Measurements from ENCODE around the gene TBC1D2B.

The TBC1D2B gene

DNA sequence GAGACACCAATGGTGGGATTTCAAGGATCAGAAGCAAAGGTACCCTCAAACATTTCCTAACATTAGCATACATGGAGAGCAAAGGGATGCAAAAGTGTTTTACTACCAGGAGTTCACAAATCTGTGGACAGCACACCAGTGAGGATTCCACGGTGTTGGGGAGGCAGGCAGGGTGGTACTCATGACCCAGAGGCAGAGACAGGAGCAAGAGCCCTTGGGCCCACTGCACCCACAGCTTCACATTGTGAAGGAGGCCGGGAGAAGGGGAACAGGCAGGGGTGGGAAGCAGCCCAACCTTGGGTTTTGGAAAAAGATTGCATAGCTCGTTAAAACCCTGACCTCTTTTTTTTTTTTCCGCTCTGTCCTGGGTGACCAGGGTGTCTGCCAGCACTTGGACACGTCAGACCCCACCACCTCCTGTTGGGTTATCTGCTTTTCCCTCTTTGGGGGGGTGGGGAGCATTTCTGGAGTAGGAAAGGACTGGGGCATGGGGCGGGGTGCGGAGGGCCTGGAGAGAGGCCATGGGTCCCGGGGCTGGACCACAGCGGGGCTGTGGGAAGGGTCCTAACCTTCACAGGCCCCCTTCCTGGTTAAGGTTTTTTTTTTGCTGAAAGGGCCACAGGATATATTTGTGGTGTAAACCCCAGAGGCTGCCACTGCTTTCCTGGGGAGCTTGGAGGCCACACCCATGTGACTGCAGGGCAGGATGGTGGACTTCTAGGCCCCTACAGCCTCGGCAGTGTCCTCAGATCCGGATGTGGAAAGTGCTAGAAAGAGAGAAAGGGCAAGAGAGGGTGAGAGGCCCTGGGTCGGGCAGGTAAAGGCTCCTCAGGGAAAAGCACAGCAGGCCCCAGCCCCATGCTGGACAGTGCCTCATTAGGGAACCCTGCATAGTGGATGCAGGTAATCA is 27.3 kb upstream of the TBC1D2B start:
- DNase-seq (ENCODE audit: extremely low spot score) = no peak
- ChIA-PET CTCF (interaction anchor here (0.5 kb wide), 1 partner anchor 76 kb away, joined by 4 read pairs; no protein-coding TSS in a partner anchor), POLR2A (no interaction called here)
- TF ChIP-seq HDGF (IDR thresholded peaks at IDR 0.05; ENCODE audit: borderline replicate concordance) (no peak), FOXK2 (IDR thresholded peaks at IDR 0.05) (no peak), SP1 (IDR thresholded peaks at IDR 0.05) (no peak), SUZ12 (IDR thresholded peaks at IDR 0.05) (no peak), FOXA1 (IDR thresholded peaks at IDR 0.05) (no peak), BHLHE40 (IDR thresholded peaks at IDR 0.05; ENCODE audit: borderline replicate concordance) (no peak), ZNF384 (IDR thresholded peaks at IDR 0.05) (no peak), LEF1 (IDR thresholded peaks at IDR 0.05; ENCODE audit: borderline replicate concordance) (no peak), ARNT (IDR thresholded peaks at IDR 0.05) (no peak), TARDBP (IDR thresholded peaks at IDR 0.05) (no peak), ELF4 (IDR thresholded peaks at IDR 0.05) (no peak), L3MBTL2 (conservative IDR thresholded peaks at IDR 0.05) (no peak), NFRKB (IDR thresholded peaks at IDR 0.05) (no peak)
- TF ChIP-seq, protein P1, sequence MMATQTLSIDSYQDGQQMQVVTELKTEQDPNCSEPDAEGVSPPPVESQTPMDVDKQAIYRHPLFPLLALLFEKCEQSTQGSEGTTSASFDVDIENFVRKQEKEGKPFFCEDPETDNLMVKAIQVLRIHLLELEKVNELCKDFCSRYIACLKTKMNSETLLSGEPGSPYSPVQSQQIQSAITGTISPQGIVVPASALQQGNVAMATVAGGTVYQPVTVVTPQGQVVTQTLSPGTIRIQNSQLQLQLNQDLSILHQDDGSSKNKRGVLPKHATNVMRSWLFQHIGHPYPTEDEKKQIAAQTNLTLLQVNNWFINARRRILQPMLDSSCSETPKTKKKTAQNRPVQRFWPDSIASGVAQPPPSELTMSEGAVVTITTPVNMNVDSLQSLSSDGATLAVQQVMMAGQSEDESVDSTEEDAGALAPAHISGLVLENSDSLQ (IDR thresholded peaks at IDR 0.05) = no peak

DNA sequence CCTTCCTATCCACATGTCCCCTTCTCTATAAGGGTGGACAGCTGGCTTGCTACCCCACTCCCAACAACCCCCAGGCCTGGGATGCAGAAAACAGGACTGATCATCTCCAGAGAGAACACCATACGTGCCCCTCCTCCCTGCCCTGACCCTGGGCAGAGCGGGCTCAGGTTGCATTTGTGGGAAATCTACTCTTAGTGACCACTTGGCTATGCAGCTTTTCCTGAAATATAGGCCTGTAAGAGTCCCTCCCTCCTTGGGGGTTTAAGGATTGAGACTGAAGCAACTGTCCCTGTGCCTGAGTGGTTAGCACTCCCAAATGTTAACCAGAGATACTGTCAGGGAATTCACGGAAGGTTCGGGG is 26.6 kb upstream of the TBC1D2B start:
- TF ChIP-seq SP1 (IDR thresholded peaks at IDR 0.05) (no peak), ZNF384 (IDR thresholded peaks at IDR 0.05) (no peak), SUZ12 (IDR thresholded peaks at IDR 0.05) (no peak), NFRKB (IDR thresholded peaks at IDR 0.05) (no peak), LEF1 (IDR thresholded peaks at IDR 0.05; ENCODE audit: borderline replicate concordance) (no peak), ELF4 (IDR thresholded peaks at IDR 0.05) (no peak), TARDBP (IDR thresholded peaks at IDR 0.05) (no peak)
- TF ChIP-seq, protein P1 (IDR thresholded peaks at IDR 0.05) = no peak
- POLR2A ChIA-PET = no interaction called here
- no peak for DNase-seq (ENCODE audit: extremely low spot score)
- CTCF ChIA-PET = interaction anchor here (0.5 to 1.1 kb wide), 2 partner anchors 22 to 77 kb away, joined by 4 read pairs; no protein-coding TSS in a partner anchor

DNA sequence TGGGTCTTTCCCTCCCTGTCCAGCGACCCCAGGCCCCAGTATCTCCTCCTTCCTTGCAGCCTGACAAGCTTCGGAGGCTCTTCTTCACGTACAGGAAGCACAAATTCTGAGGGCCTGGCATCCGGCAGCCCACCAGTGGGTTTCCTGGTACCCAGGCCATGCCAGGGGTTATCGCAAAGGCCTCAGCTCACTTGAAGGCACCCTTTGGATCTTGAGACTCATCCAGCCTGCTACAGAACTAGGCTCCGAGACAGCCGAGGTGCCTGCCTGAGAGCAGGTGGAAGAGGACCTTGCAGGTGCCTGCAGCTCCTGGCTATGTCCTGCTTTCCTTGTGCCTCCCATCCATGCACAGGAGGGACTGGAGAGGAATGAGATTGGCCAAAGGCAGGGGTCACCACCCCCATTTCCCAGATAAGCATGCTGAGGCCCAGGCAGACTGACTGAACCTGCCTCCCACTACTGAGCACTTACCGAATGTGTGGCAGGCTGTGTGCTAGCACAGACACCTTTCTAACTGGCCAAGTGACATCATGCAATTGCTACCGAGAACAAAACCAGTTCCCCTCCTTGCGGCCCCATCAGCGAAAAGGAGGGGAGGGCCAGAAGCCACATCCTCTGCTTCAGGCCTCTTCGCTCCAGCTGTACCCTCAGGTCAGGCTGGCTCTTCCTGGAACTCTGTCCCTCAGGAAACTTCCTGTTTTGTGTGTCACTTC is 26.1 kb upstream of the TBC1D2B start:
- no peak for DNase-seq (ENCODE audit: extremely low spot score)
- TF ChIP-seq TARDBP (IDR thresholded peaks at IDR 0.05) (no peak), SUZ12 (IDR thresholded peaks at IDR 0.05) (no peak)
- TF ChIP-seq, protein P1 (IDR thresholded peaks at IDR 0.05) = no peak
- CTCF ChIA-PET = interaction anchor here (0.6 to 1.1 kb wide), 2 partner anchors 22 to 92 kb away, joined by 3 to 4 read pairs; no protein-coding TSS in a partner anchor
- POLR2A ChIA-PET = no interaction called here

DNA sequence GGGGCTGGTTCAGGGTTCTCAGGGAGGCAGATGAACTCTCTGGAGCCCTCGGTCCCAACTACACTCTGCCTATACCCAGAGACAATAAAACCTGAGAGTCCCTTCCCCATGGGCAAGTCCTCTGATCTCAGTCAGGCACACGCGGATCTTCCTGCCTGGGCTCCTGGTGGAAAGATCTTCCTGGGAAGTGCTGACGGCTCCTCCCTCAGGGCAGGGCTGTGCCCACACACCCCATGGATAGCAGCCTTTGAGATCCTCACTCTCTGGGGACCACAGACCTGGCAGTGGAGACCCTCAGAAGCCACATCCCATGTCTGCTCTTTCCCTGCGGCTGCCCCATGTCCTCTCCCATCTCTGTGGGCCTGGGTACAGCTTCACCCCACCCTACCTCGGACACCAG is 25.2 kb upstream of the TBC1D2B start:
- DNase-seq (ENCODE audit: extremely low spot score) = no peak
- ChIA-PET POLR2A (no interaction called here), CTCF (interaction anchor here (1.1 kb wide), 1 partner anchor 21 kb away, joined by 4 read pairs; no protein-coding TSS in a partner anchor)
- TF ChIP-seq HDGF (IDR thresholded peaks at IDR 0.05; ENCODE audit: borderline replicate concordance) (no peak), NFRKB (IDR thresholded peaks at IDR 0.05) (no peak), BHLHE40 (IDR thresholded peaks at IDR 0.05; ENCODE audit: borderline replicate concordance) (no peak), ELF4 (IDR thresholded peaks at IDR 0.05) (no peak), SUZ12 (IDR thresholded peaks at IDR 0.05) (no peak), FOXK2 (IDR thresholded peaks at IDR 0.05) (no peak), LEF1 (IDR thresholded peaks at IDR 0.05; ENCODE audit: borderline replicate concordance) (no peak), CTBP1 (IDR thresholded peaks at IDR 0.05; ENCODE audit: borderline replicate concordance) (no peak), FOXA1 (IDR thresholded peaks at IDR 0.05) (no peak), ARNT (IDR thresholded peaks at IDR 0.05) (no peak), ZNF384 (IDR thresholded peaks at IDR 0.05) (no peak), TARDBP (IDR thresholded peaks at IDR 0.05) (no peak), L3MBTL2 (conservative IDR thresholded peaks at IDR 0.05) (no peak), SP1 (IDR thresholded peaks at IDR 0.05) (no peak), FOXM1 (IDR thresholded peaks at IDR 0.05; ENCODE audit: borderline replicate concordance) (no peak)
- TF ChIP-seq, protein P1 (IDR thresholded peaks at IDR 0.05) = no peak

DNA sequence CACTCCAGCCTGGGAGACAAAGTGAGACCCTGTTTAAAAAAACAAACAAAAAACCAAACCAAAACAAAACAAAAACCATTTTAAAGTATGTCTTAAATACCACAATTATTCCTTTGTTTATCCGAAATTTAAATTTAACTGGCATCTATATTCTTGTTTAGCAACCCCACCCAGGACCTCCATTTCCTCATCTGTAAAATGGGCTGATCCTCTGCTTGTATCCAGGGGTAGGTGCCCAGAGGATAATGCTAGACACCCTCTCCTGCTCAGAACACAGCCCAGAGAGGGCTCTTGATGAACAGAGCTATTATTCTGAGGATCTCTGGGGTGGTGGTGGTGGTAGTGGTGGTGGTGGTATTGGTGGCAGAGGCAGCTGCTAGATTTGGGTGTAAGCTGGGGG is 24.7 kb upstream of the TBC1D2B start:
- DNase-seq (ENCODE audit: extremely low spot score) = no peak
- TF ChIP-seq ARNT (IDR thresholded peaks at IDR 0.05) (no peak), NFRKB (IDR thresholded peaks at IDR 0.05) (no peak), SP1 (IDR thresholded peaks at IDR 0.05) (no peak), BHLHE40 (IDR thresholded peaks at IDR 0.05; ENCODE audit: borderline replicate concordance) (no peak), LEF1 (IDR thresholded peaks at IDR 0.05; ENCODE audit: borderline replicate concordance) (no peak), FOXK2 (IDR thresholded peaks at IDR 0.05) (no peak), SUZ12 (IDR thresholded peaks at IDR 0.05) (no peak), HDGF (IDR thresholded peaks at IDR 0.05; ENCODE audit: borderline replicate concordance) (no peak), ZNF384 (IDR thresholded peaks at IDR 0.05) (no peak), TARDBP (IDR thresholded peaks at IDR 0.05) (no peak), FOXM1 (IDR thresholded peaks at IDR 0.05; ENCODE audit: borderline replicate concordance) (no peak), L3MBTL2 (conservative IDR thresholded peaks at IDR 0.05) (no peak), FOXA1 (IDR thresholded peaks at IDR 0.05) (no peak)
- TF ChIP-seq, protein P1 (IDR thresholded peaks at IDR 0.05) = no peak
- CTCF ChIA-PET = interaction anchor here (1.2 kb wide), 1 partner anchor 18 kb away, joined by 3 read pairs; no protein-coding TSS in a partner anchor
- POLR2A ChIA-PET = interaction anchor here (0.9 kb wide), 1 partner anchor 30 kb away, joined by 5 read pairs; no protein-coding TSS in a partner anchor

All from HEK293T (cell line).